NCI-H524 treated with DMSO at 0.1 percent for 48 hours (cell line): ENCODE measurements around the gene ZNF367.
"Not testable (repeated sequence)": the region's sequence is repeated elsewhere in the genome, so short reads cannot be mapped to it uniquely, and the experiment has no call there.

Experiments
- DNase-seq: peaks from one replicate; lab custom pipeline; 2025; lab: John Stamatoyannopoulos, UW

ZNF367 gene

GRCh38 chr9:96360976-96361375 lies 57.2 kb downstream of the ZNF367 start:
- DNase-seq = no peak

GRCh38 chr9:96360523-96360922 lies 57.6 kb downstream of the ZNF367 start:
- DNase-seq = not testable (repeated sequence)

- no peak for DNase-seq
These were observed 67.3 kb downstream of the ZNF367 start for GRCh38 chr9:96350866-96351265.

- DNase-seq = no peak
These were observed 69.9 kb downstream of the ZNF367 start for GRCh38 chr9:96348261-96348660.

- DNase-seq = no peak
These were observed 72.6 kb downstream of the ZNF367 start for GRCh38 chr9:96345551-96345950.

GRCh38 chr9:96344458-96345180 lies 73.6 kb downstream of the ZNF367 start:
- DNase-seq = no peak

GRCh38 chr9:96343515-96344360 lies 74.4 kb downstream of the ZNF367 start:
- DNase-seq = no peak

GRCh38 chr9:96342571-96343245 lies 75.5 kb downstream of the ZNF367 start:
- no peak for DNase-seq

GRCh38 chr9:96340707-96341106 lies 77.5 kb downstream of the ZNF367 start:
- no peak for DNase-seq

- DNase-seq = no peak
These were observed 79.9 kb downstream of the ZNF367 start for GRCh38 chr9:96338299-96338698.
